GM12878 (cell line): ENCODE measurements around the gene SLC1A1. TPM values are rescaled to one million over a fixed set of nuclear protein-coding genes. Genes with fewer than 3 reads are reported as not detected.

Experiments
- ATAC-seq: fragments of 200-7000 bp; cut with Tn5 transposase; 3 replicates; pipeline ENCODE4 v1.9.1; 2020; ENCODE audit warnings: mild to moderate bottlenecking, moderate library complexity
- BruUV-seq: library from RNA; stranded (reverse); fragments of 400-500 nt; replicated peaks from 2 replicates; lab custom pipeline; 2021; lab: Mats Ljungman, UMichigan
- CTCF ChIA-PET: fragments of 300-600 bp; sonication (Branson Sonifier 250); formaldehyde crosslinking; extraction: SDS; loops from one replicate; lab custom pipeline; 2021; ENCODE audit warnings: inconsistent platforms; lab: Yijun Ruan, JAX
- POLR2A ChIA-PET: fragments of 350-600 bp; formaldehyde crosslinking; extraction: SDS; loops from one replicate; lab custom pipeline; 2021; ENCODE audit warnings: inconsistent platforms; lab: Charles Lee
- RAD21 ChIA-PET: fragments of 300-600 bp; sonication (Branson Sonifier 250); formaldehyde crosslinking; loops from one replicate; lab custom pipeline; 2023; ENCODE audit warnings: antibody characterized with exemption; ENCODE audit not compliant: unreplicated experiment; lab: Charles Lee
- SMC1A ChIA-PET: fragments of 300-600 bp; sonication (Branson Sonifier 250); formaldehyde crosslinking; loops from one replicate; lab custom pipeline; 2023; ENCODE audit not compliant: unreplicated experiment, uncharacterized antibody; lab: Charles Lee
- DNase-seq: peaks from one replicate; pipeline ENCODE4 v3.0.0-alpha.2; 2011; ENCODE audit warnings: low read depth, low spot score
- FAIRE-seq: peaks from 3 replicates; lab custom pipeline; 2011; peaks lifted over from hg19 to GRCh38; lab: Jason Lieb, UNC
- H2AFZ ChIP-seq: 2 replicates; pipeline ENCODE4 v1.6.0; 2011; ENCODE audit warnings: low read depth, low read length, control low read depth; ENCODE audit not compliant: control insufficient read depth
- H3K27ac ChIP-seq: 2 replicates; pipeline ENCODE4 v1.5.1; 2011; ENCODE audit warnings: control low read depth; ENCODE audit not compliant: control insufficient read depth, insufficient read depth
- H3K27me3 ChIP-seq, 2 experiments: replicated peaks in 1 of 2; 2 replicates each; pipeline versions ENCODE4 v1.6.0 to v1.6.1; 2011; ENCODE audit warnings: low read length in 1 of 2; ENCODE audit not compliant: control insufficient read depth in 2 of 2, insufficient read depth in 2 of 2
- H3K36me3 ChIP-seq, 2 experiments: 2 replicates each; pipeline ENCODE4 v1.5.1; 2011; ENCODE audit warnings: low read length in 1 of 2; ENCODE audit not compliant: control insufficient read depth in 2 of 2, insufficient read depth in 2 of 2
- H3K4me1 ChIP-seq: 2 replicates; pipeline ENCODE4 v1.6.1; 2011; ENCODE audit warnings: mild to moderate bottlenecking, low read length, moderate library complexity, mixed read lengths; ENCODE audit not compliant: control insufficient read depth, insufficient read depth
- H3K4me2 ChIP-seq: 2 replicates; pipeline ENCODE4 v1.6.0; 2011; ENCODE audit warnings: control low read depth; ENCODE audit not compliant: control insufficient read depth, insufficient read depth
- H3K4me3 ChIP-seq: fragments of 200-600 bp; sonication (generic); 2 replicates; pipeline ENCODE4 v1.5.1; 2016
- H3K79me2 ChIP-seq: 2 replicates; pipeline ENCODE4 v1.6.0; 2011; ENCODE audit warnings: low read length; ENCODE audit not compliant: control insufficient read depth, insufficient read depth
- H3K9ac ChIP-seq: 2 replicates; pipeline ENCODE4 v1.8.0; 2011; ENCODE audit warnings: low read length, control low read depth, mixed read lengths; ENCODE audit not compliant: control insufficient read depth, insufficient read depth
- H3K9me3 ChIP-seq: replicated peaks from 3 replicates; pipeline ENCODE4 v1.5.1; 2011; ENCODE audit warnings: mild to moderate bottlenecking, low read length; ENCODE audit not compliant: control insufficient read depth, insufficient read depth
- H4K20me1 ChIP-seq: 2 replicates; pipeline ENCODE4 v1.6.0; 2011; ENCODE audit not compliant: control insufficient read depth, insufficient read depth
- EGR1 ChIP-seq, 2 experiments: IDR thresholded peaks; 1 replicate in 1 of 2; 2 replicates in 1 of 2; pipeline ENCODE4 v1.6.1; 2011 to 2012; ENCODE audit warnings: low read depth in 2 of 2, low read length in 2 of 2, borderline replicate concordance in 1 of 2, mild to moderate bottlenecking in 1 of 2, moderate library complexity in 1 of 2
- FOXK2 ChIP-seq: fragments of 450-650 bp; IDR thresholded peaks from 2 replicates; pipeline ENCODE4 v1.6.1; 2017; ENCODE audit warnings: mild to moderate bottlenecking, moderate library complexity
- HCFC1 ChIP-seq: fragments of 150-350 bp; IDR thresholded peaks from 2 replicates; pipeline ENCODE4 v1.6.1; 2014; ENCODE audit warnings: low read length
- NFIC ChIP-seq: IDR thresholded peaks from 2 replicates; pipeline ENCODE4 v1.6.1; 2012; ENCODE audit warnings: low read depth, mild to moderate bottlenecking, inconsistent platforms, low read length, moderate library complexity
- PML ChIP-seq: IDR thresholded peaks from 2 replicates; pipeline ENCODE4 v1.6.1; 2012; ENCODE audit warnings: low read length, inconsistent platforms
- RAD21 ChIP-seq: IDR thresholded peaks from 2 replicates; pipeline ENCODE4 v1.6.1; 2011; ENCODE audit warnings: mild to moderate bottlenecking, low read depth, low read length, moderate library complexity; ENCODE audit not compliant: insufficient read depth
- SMAD5 ChIP-seq: IDR thresholded peaks from 2 replicates; pipeline ENCODE4 v1.6.1; 2016; ENCODE audit warnings: antibody characterized with exemption, low read depth
- SMARCA5 ChIP-seq: fragments of 450-650 bp; IDR thresholded peaks from 2 replicates; pipeline ENCODE4 v1.6.1; 2017; ENCODE audit warnings: mild to moderate bottlenecking
- TCF12 ChIP-seq: IDR thresholded peaks from 2 replicates; pipeline ENCODE4 v1.6.1; 2011; ENCODE audit warnings: low read depth, mild to moderate bottlenecking, low read length
- ZBTB33 ChIP-seq: fragments of 450-650 bp; IDR thresholded peaks from 2 replicates; pipeline ENCODE4 v1.6.1; 2017; ENCODE audit warnings: mild to moderate bottlenecking
- ZNF592 ChIP-seq: fragments of 450-650 bp; IDR thresholded peaks from 2 replicates; pipeline ENCODE4 v1.6.1; 2017; ENCODE audit warnings: mild to moderate bottlenecking, moderate library complexity
- WGBS: methylation state at CpG from one replicate; pipeline ENCODE4 v1.1.6; 2016; ENCODE audit warnings: low lambda C conversion rate; ENCODE audit not compliant: insufficient replicate concordance, insufficient coverage; ENCODE audit errors: missing lambda C conversion rate; 5-methylcytosine and 5-hydroxymethylcytosine counted together
- in situ Hi-C: fragments of 300-500 bp; cut with MboI; formaldehyde crosslinking; loops from 9 replicates; pipeline ENCODE4 v1.14.3; 2018; ENCODE audit warnings: mixed read lengths
- intact Hi-C: fragments of 100-400 bp; cut with micrococcal nuclease; formaldehyde crosslinking; loops from one replicate; pipeline ENCODE4 v1.14.2; 2022; ENCODE audit not compliant: unreplicated experiment
- polyA plus RNA-seq, 11 experiments: library from polyadenylated mRNA; depleted of rRNA in 4 of 11; unstranded in 6 of 11; stranded (reverse) in 5 of 11; fragments of >200 nt; fragmentation: Nextera tagmentation in 4 of 11; fragmentation: Illumina TruSeq in 1 of 11; extraction: Ambion mirVana in 4 of 11; extraction: Trizol in 1 of 11; gene quantifications; 1 replicate in 1 of 11; 2 replicates in 10 of 11; pipeline versions ENCODE4 v1.2.1 to v1.2.3, GENCODE V29; 2011 to 2016; ENCODE audit warnings: inconsistent platforms in 2 of 11, missing spikeins in 2 of 11, low read depth in 1 of 11
- total RNA-seq, 4 experiments: library from RNA; depleted of rRNA in 3 of 4; stranded (reverse); fragments of >200 nt in 3 of 4; fragmentation: Illumina TruSeq in 1 of 4; extraction: Trizol in 1 of 4; gene quantifications; 2 replicates each; pipeline versions ENCODE4 v1.2.1 to v1.2.3, GENCODE V29; 2013 to 2021
- TF ChIP-seq, protein P1 (sequence below): IDR thresholded peaks from 2 replicates; pipeline ENCODE4 v1.6.1; 2011; ENCODE audit warnings: borderline replicate concordance, low read depth, mild to moderate bottlenecking, moderate library complexity, low read length; ENCODE audit not compliant: insufficient read depth, poor library complexity, severe bottlenecking

SLC1A1 gene
- total and polyA plus RNA-seq, 10 of the 15 experiments (the other 5 are each of a cell fraction or from before 2014, with no cell fraction given), result 4.2 to 24.9 (median 18.3) TPM

- TF ChIP-seq ZNF592 (no peak), HCFC1 (no peak), SMARCA5 (no peak)
- TF ChIP-seq, all 136 proteins: peak for 0
Observed at GRCh38 chr9:4615778-4616177, 125.5 kb downstream of the SLC1A1 start (continued).

GRCh38 chr9:4617752-4618151 is 127.5 kb downstream of the SLC1A1 start:
- H3K36me3 ChIP-seq, result no peaks in the 10 kb centered on the region
- no peak overlapping the region for H3K4me3 ChIP-seq
- no peaks in the 10 kb centered on the region for H4K20me1 ChIP-seq
- no peak overlapping the region for H2AFZ ChIP-seq
- peaks cover 6% of the 10 kb centered on the region for H3K4me1 ChIP-seq
- TF ChIP-seq FOXK2 (no peak), SMAD5 (no peak), NFIC (no peak), TCF12 (no peak), EGR1 (IDR thresholded peaks at IDR 0.05; ENCODE audit: borderline replicate concordance in 1 of 2, low read depth in 2 of 2, low read length in 2 of 2) (no peak), RAD21 (no peak), PML (no peak), ZBTB33 (no peak)
- TF ChIP-seq, protein P1, sequence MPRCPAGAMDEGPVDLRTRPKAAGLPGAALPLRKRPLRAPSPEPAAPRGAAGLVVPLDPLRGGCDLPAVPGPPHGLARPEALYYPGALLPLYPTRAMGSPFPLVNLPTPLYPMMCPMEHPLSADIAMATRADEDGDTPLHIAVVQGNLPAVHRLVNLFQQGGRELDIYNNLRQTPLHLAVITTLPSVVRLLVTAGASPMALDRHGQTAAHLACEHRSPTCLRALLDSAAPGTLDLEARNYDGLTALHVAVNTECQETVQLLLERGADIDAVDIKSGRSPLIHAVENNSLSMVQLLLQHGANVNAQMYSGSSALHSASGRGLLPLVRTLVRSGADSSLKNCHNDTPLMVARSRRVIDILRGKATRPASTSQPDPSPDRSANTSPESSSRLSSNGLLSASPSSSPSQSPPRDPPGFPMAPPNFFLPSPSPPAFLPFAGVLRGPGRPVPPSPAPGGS, result no peak
- DNase-seq, result no peak
- no peak for FAIRE-seq
- 52% methylated on average over 3 of the region's 3 CpGs for WGBS
- H3K27ac ChIP-seq, result no peak overlapping the region
- ChIA-PET CTCF (no interaction called here), RAD21 (interaction anchor here (0.7 kb wide), 1 partner anchor 17 kb away, joined by 3 read pairs; no protein-coding TSS in a partner anchor), POLR2A (no interaction called here), SMC1A (interaction anchor here (0.7 kb wide), 1 partner anchor 17 kb away, joined by 3 read pairs; no protein-coding TSS in a partner anchor)
- no peaks in the 10 kb centered on the region for H3K9me3 ChIP-seq
- BruUV-seq, result no TSS peak
- H3K9ac ChIP-seq, result no peak overlapping the region
- ATAC-seq, result no peak
- in situ Hi-C loops, result no loop called here
- H3K4me2 ChIP-seq, result no peak overlapping the region
- H3K79me2 ChIP-seq, result no peaks in the 10 kb centered on the region
- intact Hi-C loops, result no loop called here
- no peaks in the 10 kb centered on the region for H3K27me3 ChIP-seq
